NCI-H1092 treated with DMSO at 0.1 percent for 48 hours (cell line): ENCODE results near the gene POU4F3.
"Not testable (repeated sequence)": the region's sequence is repeated elsewhere in the genome, so short reads cannot be mapped to it uniquely, and the experiment has no call there.

Experiments used
- DNase-seq: peaks from one replicate; lab custom pipeline; 2025; lab: John Stamatoyannopoulos, UW

Gene POU4F3

DNA sequence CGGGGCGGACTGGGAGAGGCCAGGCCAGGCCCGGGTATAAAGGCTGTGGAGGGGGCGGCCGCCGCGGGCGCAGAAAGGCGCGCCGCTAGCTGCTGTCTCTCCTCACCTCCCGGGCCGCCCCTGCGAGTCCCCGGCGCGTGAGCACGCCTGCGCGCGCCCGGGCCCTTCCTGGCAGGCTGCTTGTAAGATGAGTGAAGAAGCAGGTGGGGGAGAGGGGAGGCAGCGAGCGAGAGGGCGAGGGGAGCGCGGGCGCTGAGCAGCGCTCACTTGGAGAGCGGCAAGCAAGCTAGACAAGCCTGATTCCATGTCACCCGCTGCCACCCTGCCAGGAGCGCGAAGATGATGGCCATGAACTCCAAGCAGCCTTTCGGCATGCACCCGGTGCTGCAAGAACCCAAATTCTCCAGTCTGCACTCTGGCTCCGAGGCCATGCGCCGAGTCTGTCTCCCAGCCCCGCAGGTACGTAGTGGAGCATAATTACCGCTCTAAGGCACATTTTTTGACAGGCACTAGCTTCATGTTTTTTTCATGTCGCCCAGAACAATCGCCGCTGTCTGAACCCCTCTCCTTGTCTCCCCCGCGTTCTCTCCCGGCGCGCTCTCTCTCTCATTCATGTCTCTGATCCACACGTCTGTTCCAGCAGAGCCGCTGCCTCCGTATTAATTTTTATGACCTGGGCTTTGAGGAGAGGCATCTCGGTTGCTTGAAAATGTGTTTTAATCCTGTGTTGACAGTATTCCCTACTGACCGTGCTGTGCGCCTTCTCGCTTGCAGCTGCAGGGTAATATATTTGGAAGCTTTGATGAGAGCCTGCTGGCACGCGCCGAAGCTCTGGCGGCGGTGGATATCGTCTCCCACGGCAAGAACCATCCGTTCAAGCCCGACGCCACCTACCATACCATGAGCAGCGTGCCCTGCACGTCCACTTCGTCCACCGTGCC lies at the start of gene POU4F3:
TSS of gene POU4F3 (plus strand) at position 66 of the 941 bp plus-strand sequence. CDS start at position 340, 274 bp downstream.
- peak; percentile 21 for DNase-seq

DNA sequence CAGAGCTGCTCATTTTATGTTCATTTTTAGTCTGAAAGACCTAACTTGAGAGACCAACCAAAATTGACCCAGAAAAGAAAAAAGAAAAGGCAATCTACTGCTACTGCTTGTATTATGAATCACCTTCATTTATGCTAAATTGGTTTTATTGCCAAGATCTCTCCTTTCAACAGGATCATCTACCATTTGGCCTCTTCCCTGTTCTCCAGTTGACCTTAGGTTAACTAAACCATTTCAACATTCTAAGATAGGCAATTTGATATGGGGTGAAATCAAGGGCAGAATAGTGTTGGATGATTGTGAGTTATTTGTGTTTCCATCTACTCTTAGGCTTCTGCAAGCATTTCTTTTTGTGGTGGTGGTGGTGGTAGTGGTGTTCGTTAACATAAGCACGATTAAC lies 48.3 kb upstream of the POU4F3 start:
- no peak for DNase-seq

- DNase-seq, result peak; percentile 18
Observed at GRCh38 chr5:146291421-146292074, 47.1 kb upstream of the POU4F3 start.

DNA sequence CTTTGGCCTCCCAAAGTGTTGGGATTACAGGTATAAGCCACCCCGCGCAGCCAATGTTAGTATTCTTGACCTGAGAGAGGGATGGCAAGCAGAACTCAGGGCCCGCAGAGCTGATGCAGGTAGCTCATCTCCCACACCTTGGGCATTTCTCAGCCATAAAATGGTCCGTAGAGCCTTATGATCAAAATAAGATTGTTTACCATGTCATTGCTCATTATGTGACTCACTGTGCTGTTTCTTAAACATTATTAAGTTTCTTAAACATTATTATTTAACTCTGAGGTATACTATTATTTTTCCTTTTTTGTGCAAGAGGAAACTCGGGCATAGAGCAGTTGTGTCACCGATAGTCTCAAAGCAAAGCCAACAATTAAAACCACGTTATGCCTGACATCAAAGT lies 42.4 kb upstream of the POU4F3 start:
- DNase-seq, result no peak

DNA sequence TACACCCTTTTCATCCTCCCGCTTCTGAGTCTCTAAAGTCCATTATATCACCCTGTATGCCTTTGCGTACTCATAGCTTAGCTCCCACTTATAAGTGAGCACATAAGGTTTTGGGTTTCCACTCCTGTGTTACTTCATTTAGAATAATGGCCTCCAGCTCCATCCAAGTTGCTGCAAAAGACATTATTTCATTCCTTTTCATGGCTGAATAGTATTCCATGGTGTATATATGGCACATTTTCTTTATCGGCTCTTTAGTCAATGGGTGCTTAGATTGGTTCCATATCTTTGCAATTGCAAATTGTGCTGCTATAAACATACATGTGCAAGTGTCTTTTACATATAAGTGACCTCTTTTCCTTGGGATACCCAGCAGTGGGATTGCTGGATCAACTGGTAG lies 39.7 kb upstream of the POU4F3 start:
- DNase-seq, result not testable (repeated sequence)

DNA sequence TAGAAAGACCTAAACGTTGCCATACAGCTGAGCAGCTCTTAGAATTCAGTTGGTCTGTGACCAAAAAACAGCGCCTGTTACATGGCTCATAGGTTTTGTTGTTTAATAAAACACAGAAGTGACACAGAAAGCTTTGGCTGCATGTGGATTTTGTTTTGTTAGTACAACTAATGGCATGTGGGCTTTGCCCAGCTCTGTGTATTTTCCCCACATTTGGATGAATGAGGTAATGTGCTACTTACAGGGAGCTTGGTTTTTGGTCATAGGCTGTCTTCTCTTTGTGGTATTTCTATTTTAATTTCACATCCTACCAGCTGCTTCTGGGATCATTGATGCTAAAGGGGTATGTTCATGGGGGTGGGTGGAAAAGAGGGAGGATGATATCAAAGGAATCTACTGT lies 37.0 kb upstream of the POU4F3 start:
- DNase-seq, result no peak

DNA sequence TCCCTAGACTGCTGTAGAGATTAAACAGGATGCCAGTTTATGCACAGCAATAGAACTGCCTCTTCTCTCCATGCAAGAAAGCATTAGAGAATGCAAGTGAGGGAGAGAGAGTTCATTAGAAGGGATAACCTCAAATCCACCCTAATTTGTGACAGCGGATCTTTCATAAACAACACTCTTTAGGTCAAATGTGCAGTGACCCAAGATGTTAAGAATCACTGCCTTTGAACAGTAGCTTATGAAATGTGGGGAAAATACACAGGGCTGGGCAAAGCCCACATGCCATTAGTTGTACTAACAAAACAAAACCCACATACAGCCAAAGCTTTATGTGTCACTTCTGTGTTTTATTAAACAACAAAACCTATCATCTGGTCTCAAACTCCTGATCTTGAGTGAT lies 36.2 kb upstream of the POU4F3 start:
- DNase-seq, result no peak

- no peak for DNase-seq
Observed at GRCh38 chr5:146306838-146307237, 31.8 kb upstream of the POU4F3 start.

DNA sequence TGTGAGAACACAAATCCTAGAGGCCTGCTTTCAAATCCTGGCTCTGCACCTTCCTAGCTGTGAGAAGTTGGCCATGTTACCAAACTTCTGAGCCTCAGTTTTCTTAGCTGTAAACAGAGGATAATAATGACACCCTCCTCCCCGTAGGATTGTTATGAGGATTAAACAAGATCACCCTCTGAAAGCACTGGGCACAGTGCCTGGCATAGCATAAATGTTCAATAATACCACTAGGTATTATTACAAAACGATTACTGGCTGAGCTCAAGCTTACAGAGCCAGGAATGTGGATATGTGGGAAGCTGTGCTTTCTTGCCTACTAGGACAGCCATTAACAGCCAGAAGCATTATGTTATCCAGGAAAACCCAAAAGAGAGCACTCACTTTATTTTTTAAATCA lies 30.8 kb upstream of the POU4F3 start:
- no peak for DNase-seq

DNA sequence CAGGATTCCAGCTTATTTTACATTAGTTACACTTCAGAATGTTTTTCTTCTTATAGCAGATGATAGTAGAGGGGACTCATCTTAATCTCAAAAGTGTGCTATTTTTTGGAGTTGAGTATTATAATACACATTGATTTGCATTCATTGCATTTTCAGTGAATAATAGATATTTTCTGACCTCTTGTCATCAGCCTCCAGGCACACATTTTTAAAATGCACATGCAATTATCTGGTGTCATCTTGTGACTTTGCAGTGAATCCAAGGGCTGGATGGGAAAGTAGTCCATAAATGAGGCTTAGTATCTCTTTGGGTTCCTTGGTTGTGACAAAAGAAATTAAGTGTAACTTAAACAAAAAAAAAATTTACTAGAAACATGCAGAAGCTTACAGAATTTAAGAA lies 28.1 kb upstream of the POU4F3 start:
- no peak for DNase-seq

- no peak for DNase-seq
Observed at GRCh38 chr5:146311278-146311677, 27.4 kb upstream of the POU4F3 start.

GRCh38 chr5:146313027-146313426 lies 25.6 kb upstream of the POU4F3 start:
- no peak for DNase-seq

DNA sequence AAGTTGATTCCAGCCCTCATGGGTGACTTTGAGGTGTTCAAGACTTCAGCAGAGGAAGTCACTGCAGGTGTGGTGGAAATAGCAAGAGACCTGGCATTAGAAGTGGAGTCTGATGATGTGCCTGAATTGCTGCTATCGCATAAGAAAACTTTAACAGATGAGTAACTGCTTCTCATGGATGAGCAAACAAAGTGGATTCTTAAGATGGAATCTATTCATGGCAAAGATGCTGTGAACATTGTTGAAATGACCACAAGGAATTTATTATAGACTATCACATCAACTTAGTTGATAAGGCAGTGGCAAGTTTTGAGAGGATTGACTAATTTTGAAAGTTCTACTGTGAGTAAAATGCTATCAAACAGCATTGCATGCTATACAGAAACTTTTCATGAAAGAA lies 17.1 kb upstream of the POU4F3 start:
- no peak for DNase-seq

- no peak for DNase-seq
Observed at GRCh38 chr5:146327257-146327870, 11.3 kb upstream of the POU4F3 start.

- no peak for DNase-seq
Observed at GRCh38 chr5:146327989-146328388, 10.7 kb upstream of the POU4F3 start.

- no peak for DNase-seq
Observed at GRCh38 chr5:146329697-146330096, 8.9 kb upstream of the POU4F3 start.

- no peak for DNase-seq
Observed at GRCh38 chr5:146331423-146331822, 7.2 kb upstream of the POU4F3 start.

- DNase-seq, result no peak
Observed at GRCh38 chr5:146334074-146334533, 4.5 kb upstream of the POU4F3 start.

GRCh38 chr5:146336197-146336596 lies 2.4 kb upstream of the POU4F3 start:
- no peak for DNase-seq

- DNase-seq, result no peak
Observed at GRCh38 chr5:146337264-146337904, 1.3 kb upstream of the POU4F3 start.

DNA sequence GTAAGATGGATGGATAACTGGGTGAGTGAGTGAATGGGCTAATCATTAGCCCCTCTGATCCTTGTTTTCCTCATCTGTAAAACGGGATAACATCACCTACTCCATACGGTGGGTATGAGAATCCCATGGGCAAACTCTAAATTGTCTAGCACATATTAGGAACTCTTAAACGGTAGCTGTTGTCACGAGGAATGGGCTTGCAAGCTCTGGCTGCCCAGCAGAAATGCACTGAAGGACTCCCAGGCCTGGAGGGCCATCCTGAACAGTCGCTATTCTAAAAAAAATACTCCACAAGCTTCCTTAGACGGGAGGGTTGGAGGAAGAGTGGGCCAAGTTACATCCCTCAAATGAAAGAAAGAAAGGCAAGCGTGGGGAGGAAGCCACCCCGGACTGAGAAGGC lies 711 bp upstream of the POU4F3 start:
- no peak for DNase-seq

DNA sequence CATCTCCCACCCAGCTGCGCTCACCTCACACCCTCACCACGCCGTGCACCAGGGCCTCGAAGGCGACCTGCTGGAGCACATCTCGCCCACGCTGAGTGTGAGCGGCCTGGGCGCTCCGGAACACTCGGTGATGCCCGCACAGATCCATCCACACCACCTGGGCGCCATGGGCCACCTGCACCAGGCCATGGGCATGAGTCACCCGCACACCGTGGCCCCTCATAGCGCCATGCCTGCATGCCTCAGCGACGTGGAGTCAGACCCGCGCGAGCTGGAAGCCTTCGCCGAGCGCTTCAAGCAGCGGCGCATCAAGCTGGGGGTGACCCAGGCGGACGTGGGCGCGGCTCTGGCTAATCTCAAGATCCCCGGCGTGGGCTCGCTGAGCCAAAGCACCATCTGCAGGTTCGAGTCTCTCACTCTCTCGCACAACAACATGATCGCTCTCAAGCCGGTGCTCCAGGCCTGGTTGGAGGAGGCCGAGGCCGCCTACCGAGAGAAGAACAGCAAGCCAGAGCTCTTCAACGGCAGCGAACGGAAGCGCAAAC lies 1.1 kb downstream of the POU4F3 start:
- DNase-seq, result no peak
